ENCODE data around the gene KLHL29. TPM values are rescaled to one million over a fixed set of nuclear protein-coding genes. Genes with fewer than 3 reads are reported as not detected.
A peak's percentile ranks its signal among the peaks of the same experiment; 100 is the strongest.

The KLHL29 gene
- total RNA-seq, 1 experiment from 2014 or later, result 12.2 TPM

DNA sequence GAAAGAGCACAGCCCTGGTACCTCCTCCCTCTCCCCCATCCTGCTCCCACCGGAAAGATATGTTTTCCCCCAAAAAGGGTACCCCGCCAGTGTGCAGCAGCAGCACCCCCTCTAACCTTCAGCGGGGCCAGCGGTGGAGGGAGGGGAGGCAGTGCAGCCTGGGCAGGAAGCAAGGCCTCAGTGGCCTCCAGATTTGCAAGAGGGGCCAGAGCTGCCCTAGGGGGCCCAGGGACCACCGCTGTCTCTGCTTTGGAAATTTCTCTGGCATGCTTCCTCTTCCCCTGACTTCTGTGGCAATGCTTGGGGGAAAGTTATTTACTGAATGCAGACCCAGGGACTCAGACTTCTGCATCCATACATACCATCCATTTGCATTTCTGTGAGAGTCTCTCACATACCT is 111.5 kb downstream of the KLHL29 start:
- no peak for TF ChIP-seq EZH2 (IDR thresholded peaks at IDR 0.05; ENCODE audit: borderline replicate concordance, low read depth, low read length, poor library complexity, severe bottlenecking)
- TF ChIP-seq, protein P1, sequence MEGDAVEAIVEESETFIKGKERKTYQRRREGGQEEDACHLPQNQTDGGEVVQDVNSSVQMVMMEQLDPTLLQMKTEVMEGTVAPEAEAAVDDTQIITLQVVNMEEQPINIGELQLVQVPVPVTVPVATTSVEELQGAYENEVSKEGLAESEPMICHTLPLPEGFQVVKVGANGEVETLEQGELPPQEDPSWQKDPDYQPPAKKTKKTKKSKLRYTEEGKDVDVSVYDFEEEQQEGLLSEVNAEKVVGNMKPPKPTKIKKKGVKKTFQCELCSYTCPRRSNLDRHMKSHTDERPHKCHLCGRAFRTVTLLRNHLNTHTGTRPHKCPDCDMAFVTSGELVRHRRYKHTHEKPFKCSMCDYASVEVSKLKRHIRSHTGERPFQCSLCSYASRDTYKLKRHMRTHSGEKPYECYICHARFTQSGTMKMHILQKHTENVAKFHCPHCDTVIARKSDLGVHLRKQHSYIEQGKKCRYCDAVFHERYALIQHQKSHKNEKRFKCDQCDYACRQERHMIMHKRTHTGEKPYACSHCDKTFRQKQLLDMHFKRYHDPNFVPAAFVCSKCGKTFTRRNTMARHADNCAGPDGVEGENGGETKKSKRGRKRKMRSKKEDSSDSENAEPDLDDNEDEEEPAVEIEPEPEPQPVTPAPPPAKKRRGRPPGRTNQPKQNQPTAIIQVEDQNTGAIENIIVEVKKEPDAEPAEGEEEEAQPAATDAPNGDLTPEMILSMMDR (conservative IDR thresholded peaks at IDR 0.05; ENCODE audit: low read depth, low read length), result no peak
- DNase-seq (ENCODE audit: low spot score), result no peak
- Histone ChIP-seq H3K9me3 (ENCODE audit: low read depth, low read length, poor library complexity, severe bottlenecking) (no peaks in the 10 kb centered on the region), H3K4me3 (ENCODE audit: low read depth, low read length, poor library complexity, severe bottlenecking) (no peak overlapping the region), H3K36me3 (ENCODE audit: insufficient read depth, low read length, poor library complexity, severe bottlenecking) (no peaks in the 10 kb centered on the region), H3K27me3 (replicated peaks; ENCODE audit: insufficient read depth, low read depth, low read length, poor library complexity) (no peaks in the 10 kb centered on the region), H3K27ac (ENCODE audit: low read depth, low read length, poor library complexity, severe bottlenecking) (no peak overlapping the region), H3K4me1 (ENCODE audit: insufficient read depth, low read length, poor library complexity, severe bottlenecking) (peaks cover 49% of the 10 kb centered on the region)
- BruUV-seq (replicated peaks), result no TSS peak
- CTCF ChIA-PET, result no interaction called here
- POLR2A ChIA-PET (ENCODE audit: low non-redundant PET), result no interaction called here
- intact Hi-C loops (cut with micrococcal nuclease; ENCODE audit: unreplicated experiment), result no loop called here

DNA sequence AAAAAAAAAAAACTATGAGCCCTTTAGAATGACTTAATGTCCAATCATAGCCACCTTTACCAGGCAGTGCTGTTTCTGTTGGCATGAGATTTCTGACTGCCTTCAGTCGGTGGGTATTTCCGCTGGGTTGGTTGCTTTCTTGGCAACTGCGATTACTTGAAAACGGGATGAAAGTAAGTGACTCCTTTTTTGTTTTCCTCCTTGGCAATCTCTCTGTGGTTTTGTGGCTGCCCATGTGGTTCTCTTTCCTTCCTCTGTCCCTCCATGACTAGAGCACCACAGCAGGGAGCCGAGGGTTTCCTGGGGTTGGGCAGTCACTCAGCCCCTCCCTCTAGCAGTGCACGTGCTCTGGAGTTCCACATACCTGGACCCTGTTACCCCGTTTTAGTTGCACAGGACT is 112.1 kb downstream of the KLHL29 start:
- H3K27me3 ChIP-seq (replicated peaks; ENCODE audit: insufficient read depth, low read depth, low read length, poor library complexity), result no peaks in the 10 kb centered on the region
- H3K27ac ChIP-seq (ENCODE audit: low read depth, low read length, poor library complexity, severe bottlenecking), result no peak overlapping the region
- H3K36me3 ChIP-seq (ENCODE audit: insufficient read depth, low read length, poor library complexity, severe bottlenecking), result no peaks in the 10 kb centered on the region
- POLR2A ChIA-PET (ENCODE audit: low non-redundant PET), result no interaction called here
- CTCF ChIA-PET, result no interaction called here
- H3K4me3 ChIP-seq (ENCODE audit: low read depth, low read length, poor library complexity, severe bottlenecking), result no peak overlapping the region
- no peak for TF ChIP-seq EZH2 (IDR thresholded peaks at IDR 0.05; ENCODE audit: borderline replicate concordance, low read depth, low read length, poor library complexity, severe bottlenecking)
- TF ChIP-seq, protein P1 (conservative IDR thresholded peaks at IDR 0.05; ENCODE audit: low read depth, low read length), result no peak
- peak; percentile 50 for DNase-seq (ENCODE audit: low spot score)
- no peaks in the 10 kb centered on the region for H3K9me3 ChIP-seq (ENCODE audit: low read depth, low read length, poor library complexity, severe bottlenecking)
- H3K4me1 ChIP-seq (ENCODE audit: insufficient read depth, low read length, poor library complexity, severe bottlenecking), result peaks cover 49% of the 10 kb centered on the region
- no TSS peak for BruUV-seq (replicated peaks)
- intact Hi-C loops (cut with micrococcal nuclease; ENCODE audit: unreplicated experiment), result no loop called here

DNA sequence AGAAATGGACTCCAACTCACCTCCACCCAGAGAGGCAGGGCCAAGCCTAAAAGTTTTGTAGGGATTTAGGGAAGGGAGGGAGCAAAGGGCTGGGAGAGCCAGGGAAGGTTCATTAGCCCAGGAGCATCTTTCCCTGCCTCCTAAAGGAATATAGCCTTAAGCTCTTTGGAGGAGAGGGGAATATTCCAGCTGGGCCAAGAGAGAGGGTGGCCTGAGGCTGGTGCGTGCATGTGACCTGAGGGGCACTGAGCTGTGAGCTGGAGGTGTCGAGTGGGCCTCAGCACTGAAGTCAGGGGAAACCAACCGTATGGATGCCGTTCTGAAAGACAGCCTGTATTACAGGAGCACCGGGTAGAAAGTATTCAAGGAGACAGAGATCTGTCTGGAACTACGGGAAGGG is 112.6 kb downstream of the KLHL29 start:
- no peaks in the 10 kb centered on the region for H3K36me3 ChIP-seq (ENCODE audit: insufficient read depth, low read length, poor library complexity, severe bottlenecking)
- H3K27me3 ChIP-seq (replicated peaks; ENCODE audit: insufficient read depth, low read depth, low read length, poor library complexity), result no peaks in the 10 kb centered on the region
- ChIA-PET POLR2A (ENCODE audit: low non-redundant PET) (no interaction called here), CTCF (no interaction called here)
- no peak overlapping the region for H3K27ac ChIP-seq (ENCODE audit: low read depth, low read length, poor library complexity, severe bottlenecking)
- peaks cover 49% of the 10 kb centered on the region for H3K4me1 ChIP-seq (ENCODE audit: insufficient read depth, low read length, poor library complexity, severe bottlenecking)
- no peaks in the 10 kb centered on the region for H3K9me3 ChIP-seq (ENCODE audit: low read depth, low read length, poor library complexity, severe bottlenecking)
- intact Hi-C loops (cut with micrococcal nuclease; ENCODE audit: unreplicated experiment), result no loop called here
- DNase-seq (ENCODE audit: low spot score), result no peak
- H3K4me3 ChIP-seq (ENCODE audit: low read depth, low read length, poor library complexity, severe bottlenecking), result no peak overlapping the region
- BruUV-seq (replicated peaks), result no TSS peak
- TF ChIP-seq EZH2 (IDR thresholded peaks at IDR 0.05; ENCODE audit: borderline replicate concordance, low read depth, low read length, poor library complexity, severe bottlenecking), result no peak
- TF ChIP-seq, protein P1 (conservative IDR thresholded peaks at IDR 0.05; ENCODE audit: low read depth, low read length), result no peak
